Suppressor macrophage treated with lipopolysaccharide for 1 hour (primary cell): Measurements from ENCODE around the gene RAVER1.
"Not testable (repeated sequence)": the region's sequence is repeated elsewhere in the genome, so short reads cannot be mapped to it uniquely, and the experiment has no call there.

Experiments used
- DNase-seq, 3 donors: peaks; one replicate each; pipeline ENCODE4 v3.0.0-alpha.2; 2020 to 2022

RAVER1 gene, protein sequence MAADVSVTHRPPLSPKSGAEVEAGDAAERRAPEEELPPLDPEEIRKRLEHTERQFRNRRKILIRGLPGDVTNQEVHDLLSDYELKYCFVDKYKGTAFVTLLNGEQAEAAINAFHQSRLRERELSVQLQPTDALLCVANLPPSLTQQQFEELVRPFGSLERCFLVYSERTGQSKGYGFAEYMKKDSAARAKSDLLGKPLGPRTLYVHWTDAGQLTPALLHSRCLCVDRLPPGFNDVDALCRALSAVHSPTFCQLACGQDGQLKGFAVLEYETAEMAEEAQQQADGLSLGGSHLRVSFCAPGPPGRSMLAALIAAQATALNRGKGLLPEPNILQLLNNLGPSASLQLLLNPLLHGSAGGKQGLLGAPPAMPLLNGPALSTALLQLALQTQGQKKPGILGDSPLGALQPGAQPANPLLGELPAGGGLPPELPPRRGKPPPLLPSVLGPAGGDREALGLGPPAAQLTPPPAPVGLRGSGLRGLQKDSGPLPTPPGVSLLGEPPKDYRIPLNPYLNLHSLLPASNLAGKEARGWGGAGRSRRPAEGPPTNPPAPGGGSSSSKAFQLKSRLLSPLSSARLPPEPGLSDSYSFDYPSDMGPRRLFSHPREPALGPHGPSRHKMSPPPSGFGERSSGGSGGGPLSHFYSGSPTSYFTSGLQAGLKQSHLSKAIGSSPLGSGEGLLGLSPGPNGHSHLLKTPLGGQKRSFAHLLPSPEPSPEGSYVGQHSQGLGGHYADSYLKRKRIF

DNA sequence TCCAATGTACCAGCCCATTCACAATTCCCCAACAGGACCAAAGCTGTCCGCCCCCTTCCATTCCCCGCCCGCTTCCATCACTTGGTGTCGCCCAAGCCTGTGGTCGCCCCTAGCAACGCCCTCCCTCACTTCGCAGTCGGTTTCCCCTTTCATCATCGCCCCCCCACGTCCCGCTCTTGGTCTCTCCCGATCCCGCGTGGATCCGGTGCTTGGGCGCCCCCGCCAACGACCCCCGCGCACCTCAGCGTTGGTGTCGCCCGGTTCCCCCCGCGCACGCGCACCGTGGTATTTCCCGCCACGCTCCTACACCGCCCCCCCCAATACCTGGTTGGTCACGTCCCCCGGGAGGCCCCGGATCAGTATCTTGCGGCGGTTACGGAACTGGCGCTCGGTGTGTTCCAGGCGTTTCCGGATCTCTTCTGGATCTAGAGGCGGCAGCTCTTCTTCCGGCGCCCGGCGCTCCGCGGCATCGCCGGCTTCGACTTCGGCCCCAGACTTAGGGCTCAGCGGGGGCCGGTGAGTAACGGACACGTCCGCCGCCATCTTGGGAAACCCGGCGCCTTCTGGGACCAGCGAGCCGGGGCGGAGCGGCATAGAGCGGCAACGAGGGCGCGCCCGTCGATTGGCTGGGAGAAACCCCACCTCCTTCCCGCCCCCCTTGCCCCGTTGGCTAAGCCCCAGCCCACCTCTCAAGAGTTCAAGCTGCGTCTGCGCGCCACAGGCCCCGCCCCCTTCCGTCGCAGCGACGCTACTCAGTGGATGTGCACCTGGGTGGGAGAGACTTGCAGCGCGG is at the start of gene RAVER1:
RAVER1 (minus strand) TSS at position 565 of the 793 bp plus-strand sequence; CDS start at position 543, 22 bp downstream.
- DNase-seq = peak; percentile 98 to 99 (median 99)

GRCh38 chr19:10383223-10383499 is 49.8 kb upstream of the RAVER1 start:
- not testable (repeated sequence) for DNase-seq

DNA sequence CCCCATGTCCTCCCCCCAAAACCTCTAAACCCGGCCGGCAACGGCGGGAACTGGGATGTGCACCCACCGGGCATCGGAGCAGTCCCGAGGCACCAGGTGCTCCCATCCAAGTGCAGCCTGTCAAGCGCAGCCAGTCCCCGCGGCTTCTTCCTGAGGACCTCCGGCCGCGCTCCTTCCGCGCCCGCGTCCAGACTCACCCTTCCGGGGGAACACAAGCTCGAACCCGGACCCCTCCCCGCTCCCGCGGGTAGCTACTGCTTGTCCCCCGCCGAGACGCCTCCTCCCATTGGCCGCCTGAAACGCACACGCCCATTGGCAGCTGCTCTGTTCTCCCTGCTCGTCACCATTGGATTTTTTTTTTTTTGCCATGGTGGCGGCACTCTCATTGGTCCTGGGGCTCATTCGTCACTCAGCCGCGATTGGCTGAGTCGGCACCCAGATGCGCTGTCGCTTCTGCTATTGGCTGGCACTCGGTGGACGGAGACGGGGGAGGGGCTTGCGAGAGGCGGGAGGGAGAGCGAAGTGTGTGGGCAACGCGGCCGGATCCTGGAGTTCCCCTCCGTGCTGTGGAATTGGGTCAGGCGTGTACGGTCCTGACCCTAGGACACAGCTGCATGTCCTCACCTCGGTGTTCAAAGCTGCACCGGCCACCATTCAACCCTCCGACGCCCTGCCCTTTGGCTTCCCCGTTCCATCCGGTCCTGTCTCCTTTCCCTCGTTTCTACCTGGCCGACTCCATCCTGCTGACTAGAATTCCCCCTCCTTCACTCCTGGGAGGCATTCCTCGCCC is 47.2 kb upstream of the RAVER1 start, which contains the start of gene TYK2:
TYK2 (minus strand) TSS at position 260 of the 790 bp plus-strand sequence. CDS start 2,166 bp downstream, outside the sequence.
- peak; percentile 98 to 99 (median 99) for DNase-seq

DNA sequence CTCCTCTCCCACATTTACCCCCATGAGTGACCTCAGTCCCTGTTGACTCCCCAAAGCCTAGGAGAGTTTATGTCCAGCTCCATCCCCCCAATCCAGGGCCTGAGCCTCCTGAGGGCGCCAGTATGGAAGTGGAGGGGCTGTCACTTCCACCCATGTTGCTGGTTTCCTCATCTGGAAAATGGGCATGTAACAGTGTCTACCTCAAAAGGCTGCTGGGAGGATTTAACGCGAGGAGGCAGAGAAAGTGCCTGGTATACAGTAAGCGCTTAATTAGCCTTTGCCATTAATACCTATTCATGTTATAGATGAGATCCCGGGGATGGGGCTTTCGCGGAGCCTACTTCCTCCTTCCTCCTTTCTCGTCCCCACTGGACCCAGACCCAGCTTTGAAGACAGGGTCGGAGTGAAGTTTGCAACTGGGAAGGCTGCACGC is 46.6 kb upstream of the RAVER1 start:
- peak in 1 of 3 donors; percentile 35 for DNase-seq

- DNase-seq = peak in 2 of 3 donors; percentile 42 to 50
Measured at GRCh38 chr19:10378124-10378523, 44.8 kb upstream of the RAVER1 start.

DNA sequence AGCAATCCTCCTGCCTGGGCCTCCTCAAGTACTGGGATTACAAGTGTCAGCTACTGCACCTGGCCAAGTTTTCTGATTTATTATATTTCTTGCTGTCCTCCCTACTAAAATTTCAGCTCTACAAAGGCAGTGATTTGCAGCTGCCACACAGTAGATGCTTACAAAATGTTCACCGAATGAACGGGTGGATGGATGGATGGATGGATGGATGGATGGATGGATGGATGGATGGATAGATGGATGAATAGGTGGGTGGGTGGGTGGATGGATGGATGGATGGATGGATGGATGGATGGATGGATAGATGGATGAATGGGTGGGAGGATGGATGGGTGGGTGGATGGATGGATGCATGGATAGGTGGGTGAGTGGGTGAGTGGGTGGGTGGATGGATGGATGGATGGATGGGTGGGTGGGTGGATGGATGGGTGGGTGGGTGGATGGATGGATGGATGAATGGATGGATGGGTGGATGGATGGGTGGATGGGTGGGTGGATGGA is 43.9 kb upstream of the RAVER1 start:
- not testable (repeated sequence) for DNase-seq

DNA sequence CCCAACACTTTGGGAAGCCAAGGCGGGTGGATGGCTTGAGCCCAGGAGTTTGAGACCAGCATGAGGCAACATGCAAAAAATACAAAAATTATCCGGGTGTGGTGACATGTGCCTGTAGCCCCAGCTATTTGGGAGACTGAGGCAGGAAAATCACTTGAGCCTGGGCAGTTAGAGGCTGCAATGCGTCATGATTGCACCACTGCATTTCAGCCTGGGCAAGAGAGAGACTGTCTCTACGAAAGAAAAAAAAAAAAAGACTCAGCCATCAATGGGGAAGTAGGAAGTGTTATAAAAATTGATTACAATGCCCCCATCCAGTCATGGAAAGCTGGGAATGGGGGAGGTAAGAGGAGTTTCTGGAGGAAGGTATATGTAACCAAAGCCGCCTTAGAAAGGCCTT is 41.6 kb upstream of the RAVER1 start:
- peak in 2 of 3 donors; percentile 43 to 44 for DNase-seq

DNA sequence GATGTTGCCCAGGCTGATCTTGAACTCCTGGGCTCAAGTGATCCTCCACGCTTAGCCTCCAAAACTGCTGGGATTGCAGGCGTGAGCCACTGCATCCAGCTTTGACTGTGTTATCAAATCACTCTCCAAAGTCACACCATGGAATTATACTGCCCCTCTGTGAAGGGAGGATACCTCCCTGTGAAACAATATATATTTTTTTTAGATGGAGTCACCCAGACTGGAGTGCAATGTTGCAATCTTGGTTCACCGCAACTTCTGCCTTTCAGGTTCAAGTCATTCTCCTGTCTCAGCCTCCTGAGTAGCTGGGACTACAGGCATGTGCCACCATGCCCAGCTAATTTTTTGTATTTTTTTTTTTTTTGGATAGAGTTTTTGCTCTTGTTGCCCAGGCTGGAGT is 39.4 kb upstream of the RAVER1 start:
- peak; percentile 61 to 81 (median 80) for DNase-seq

DNA sequence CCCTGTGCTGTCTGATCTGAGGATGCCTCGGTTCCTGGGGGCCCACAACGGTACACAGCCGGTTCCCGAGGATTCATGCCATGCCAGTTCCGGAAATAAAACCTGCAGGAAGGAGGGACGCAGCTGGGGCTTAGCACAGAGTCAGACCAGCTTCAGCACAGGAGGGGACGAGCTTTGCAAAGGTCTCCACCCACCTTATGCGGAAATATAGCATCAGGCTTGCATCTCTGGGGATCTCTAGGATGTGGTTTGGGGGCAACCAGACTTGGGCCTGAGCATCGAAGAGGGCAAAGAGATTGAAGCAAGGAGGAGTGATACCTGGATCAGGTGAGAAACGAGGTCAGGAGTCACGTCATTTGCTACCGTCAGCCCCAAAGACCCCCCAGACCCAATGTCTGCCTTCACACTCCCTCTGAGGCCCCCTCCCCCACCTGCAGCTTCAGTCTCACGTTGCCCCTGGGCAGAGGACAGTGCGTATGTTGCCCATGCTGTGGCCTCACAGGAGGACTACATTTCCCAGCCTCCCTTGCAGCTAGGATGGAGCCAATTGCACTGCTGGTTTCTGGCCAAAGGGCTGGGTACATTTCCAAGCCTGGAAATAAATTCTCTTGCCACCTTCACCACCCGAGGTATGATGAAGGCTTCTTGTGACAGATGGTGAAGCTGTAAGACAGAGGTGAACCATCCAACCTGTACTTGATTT is 34.9 kb upstream of the RAVER1 start:
- DNase-seq = no peak

DNA sequence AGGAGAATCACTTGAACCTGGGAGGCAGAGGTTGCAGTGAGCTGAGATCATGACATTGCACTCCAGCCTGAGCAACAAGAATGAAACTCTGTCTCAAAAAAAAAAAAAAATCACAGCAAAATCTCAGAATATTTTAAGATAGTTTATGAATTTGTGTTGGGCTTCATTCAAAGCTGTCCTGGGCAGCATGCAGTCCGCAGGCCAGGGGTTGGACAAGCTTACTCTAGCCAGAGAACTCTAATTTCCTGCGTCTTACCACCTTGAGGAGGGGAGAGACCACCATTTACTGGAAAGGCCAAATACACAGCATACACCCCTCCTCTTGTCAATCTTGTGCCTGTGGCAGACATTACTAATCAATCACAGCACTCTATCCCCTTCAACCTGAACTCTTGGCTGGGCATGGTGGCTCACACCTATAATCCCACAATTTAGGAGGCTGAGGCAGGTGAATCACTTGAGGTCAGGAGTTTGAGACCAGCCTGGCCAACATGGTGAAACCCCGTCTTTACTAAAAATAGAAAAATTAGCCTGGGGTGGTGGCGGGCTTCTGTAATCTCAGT is 33.7 kb upstream of the RAVER1 start:
- DNase-seq = not testable (repeated sequence)

GRCh38 chr19:10365518-10365917 is 32.2 kb upstream of the RAVER1 start:
- no peak for DNase-seq

DNA sequence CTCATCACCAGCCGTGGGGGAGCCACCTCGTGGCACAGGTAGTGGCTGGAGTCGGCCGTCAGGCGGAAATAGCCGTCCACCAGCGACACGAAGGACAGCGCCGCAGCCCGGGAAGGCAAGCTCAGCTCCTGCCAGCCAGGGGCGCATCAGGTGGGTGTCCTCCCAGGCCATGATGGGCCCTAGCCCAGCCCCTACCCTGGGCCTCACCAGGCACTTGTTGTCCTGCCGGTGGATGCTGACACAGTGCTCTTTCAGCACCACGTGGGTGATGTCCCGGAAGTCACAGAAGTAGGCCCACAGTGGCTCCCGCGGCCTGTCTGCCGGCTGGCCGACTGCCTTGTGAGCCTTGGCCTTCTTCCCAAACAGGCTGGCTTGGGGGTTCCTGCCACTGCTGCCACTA is 31.3 kb upstream of the RAVER1 start:
- no peak for DNase-seq

DNA sequence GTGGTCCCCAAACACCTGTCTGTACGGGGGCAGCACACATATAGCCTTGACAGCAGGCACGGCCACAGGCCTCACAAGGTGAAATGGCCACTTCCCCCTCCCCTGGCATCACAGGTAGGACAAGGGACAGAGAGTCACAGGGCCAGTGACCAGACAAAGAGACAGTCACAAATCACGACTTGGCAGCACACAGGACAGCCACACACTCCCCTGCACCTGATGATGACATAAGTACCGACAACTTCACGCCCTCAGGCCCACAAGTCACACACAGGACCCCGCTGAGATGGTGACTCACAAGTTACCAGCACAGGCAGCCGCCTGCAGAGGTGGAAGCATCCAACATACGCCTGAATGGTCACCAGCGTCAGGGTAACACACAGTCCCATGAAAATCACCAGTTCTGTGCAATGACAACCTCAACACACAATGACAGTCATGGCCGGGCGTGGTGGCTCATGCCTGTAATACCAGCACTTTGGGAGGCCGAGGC is 30.5 kb upstream of the RAVER1 start:
- DNase-seq = no peak

- DNase-seq = no peak
Measured at GRCh38 chr19:10362259-10362658, 28.9 kb upstream of the RAVER1 start.

- DNase-seq = no peak
Measured at GRCh38 chr19:10361569-10362011, 28.3 kb upstream of the RAVER1 start.

GRCh38 chr19:10356431-10356830 is 23.1 kb upstream of the RAVER1 start:
- no peak for DNase-seq

GRCh38 chr19:10353793-10354391 is 20.6 kb upstream of the RAVER1 start:
- peak; percentile 33 to 58 (median 39) for DNase-seq

DNA sequence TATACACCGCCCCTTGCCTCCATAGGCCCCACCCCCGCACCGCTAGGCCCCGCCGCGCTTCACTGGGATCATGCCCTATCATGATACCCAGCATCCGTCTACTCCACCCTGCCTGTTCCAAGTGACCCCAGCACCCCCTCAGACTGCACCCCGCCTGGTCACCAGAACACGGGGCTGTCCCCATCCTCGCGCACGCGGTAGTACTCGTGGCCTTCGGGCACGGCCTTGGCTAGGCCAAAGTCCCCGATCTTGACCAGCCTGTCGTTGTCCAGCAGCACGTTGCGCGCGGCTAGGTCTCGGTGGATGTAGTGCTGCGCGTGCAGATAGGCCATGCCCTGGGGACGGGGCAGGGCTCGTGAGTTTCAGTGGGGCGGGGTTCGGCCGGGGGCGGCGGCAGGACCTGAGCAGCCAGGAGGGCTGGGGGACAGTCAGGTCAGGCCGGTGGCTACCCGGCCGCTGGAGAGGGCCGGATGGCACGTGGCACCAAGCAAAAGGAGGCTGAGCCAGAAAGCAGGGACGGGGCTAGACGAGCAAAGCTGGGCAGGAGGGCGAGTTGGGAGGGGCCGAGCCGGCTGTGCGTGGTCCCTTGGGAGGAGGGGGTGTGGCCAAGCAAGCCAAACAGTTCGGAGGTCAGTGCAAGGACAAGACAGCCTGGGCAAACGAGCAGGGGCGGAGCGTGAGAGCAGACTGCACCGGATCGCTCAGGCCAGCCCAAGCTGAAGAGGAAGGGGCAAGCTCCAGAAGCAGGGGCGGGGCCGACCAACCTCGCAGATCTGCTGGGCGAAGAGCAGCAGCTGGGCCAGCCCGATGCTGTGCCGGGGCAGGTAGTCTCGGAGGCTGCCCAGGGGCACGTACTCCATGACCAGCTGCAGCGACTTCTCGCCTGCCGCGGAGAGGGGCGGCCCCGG is 19.7 kb upstream of the RAVER1 start:
- DNase-seq = no peak

GRCh38 chr19:10346509-10346908 is 13.2 kb upstream of the RAVER1 start:
- peak; percentile 82 to 91 (median 90) for DNase-seq
